Cerebellar cortex (tissue), 1 donor: ENCODE measurements around the gene NGEF.

Source experiments
- DNase-seq: peaks from one replicate; pipeline ENCODE4 v3.0.0-alpha.2; 2015; ENCODE audit warnings: low spot score

The NGEF gene

DNA sequence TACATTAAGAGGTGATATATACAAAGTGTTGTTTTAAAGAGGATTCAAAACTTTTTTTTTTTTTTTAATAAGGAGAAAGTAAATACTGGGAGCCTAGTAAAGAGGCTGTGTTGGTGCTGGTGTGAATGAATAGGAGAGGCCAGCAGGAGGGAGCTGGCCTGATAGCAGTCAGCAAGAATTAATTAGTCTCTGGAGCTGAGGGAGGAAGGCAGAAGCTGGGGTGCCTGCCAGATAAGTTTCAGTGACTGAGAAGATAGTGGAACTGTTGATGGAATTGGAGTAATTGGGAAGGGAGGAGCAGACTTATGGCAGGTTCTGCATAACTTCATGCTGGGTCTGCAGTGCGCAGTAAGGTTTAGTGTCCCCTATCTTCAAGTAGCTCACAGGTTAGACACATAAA is 179.2 kb downstream of the NGEF start:
- DNase-seq = no peak

DNA sequence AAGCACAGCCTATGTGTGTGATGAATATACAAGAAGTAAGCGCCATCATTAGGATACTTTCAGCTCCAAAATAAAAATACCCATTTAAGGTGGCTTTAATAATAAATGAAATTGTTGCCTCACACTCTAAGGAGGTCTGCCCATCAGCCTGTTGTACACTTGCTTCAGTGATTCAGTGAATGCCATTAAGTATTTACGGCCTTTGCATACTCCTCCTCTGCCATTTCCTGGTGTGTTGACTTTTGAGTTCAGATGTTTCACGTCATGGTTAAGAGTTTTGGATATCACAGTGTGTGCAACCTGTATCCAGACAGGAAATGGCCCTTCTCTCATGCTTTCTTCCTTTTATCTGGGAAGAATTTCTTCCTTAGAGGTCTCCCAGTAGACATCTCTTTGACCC is 181.6 kb downstream of the NGEF start:
- DNase-seq = no peak

DNA sequence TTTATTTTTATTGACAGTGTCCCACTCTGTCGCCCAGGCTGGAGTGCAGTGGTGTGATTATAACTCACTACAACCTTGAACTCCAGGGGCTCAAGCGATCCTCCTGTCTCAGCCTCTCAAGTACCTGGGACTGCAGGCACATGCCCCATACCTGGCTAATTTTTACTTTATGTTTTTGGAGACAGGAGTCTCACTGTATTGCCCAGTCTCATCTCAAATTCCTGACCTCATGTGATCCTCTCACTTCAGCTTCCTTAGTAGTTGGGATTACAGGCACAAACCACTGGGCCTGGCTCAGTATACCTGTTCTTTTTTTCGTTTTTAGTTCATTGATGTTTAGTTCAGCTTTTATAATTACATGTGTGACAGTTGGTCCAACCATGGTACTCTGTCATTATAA is 183.1 kb downstream of the NGEF start:
- DNase-seq = no peak
